Immature natural killer cell (primary cell): Measurements from ENCODE around the gene IGFBP5. TPM values are rescaled to one million over a fixed set of nuclear protein-coding genes. Genes with fewer than 3 reads are reported as not detected.

ENCODE experiments used
- DNase-seq, 3 donors: peaks; one replicate each; pipeline ENCODE4 v3.0.0; 2022; ENCODE audit warnings: mixed read lengths in 1 of 3
- H3K27ac Mint-ChIP-seq, 6 donors: one replicate each; pipeline ENCODE4 v1.8.0; 2020; ENCODE audit warnings: mixed read lengths in 6 of 6, mild to moderate bottlenecking in 5 of 6, inconsistent platforms in 4 of 6, moderate library complexity in 3 of 6
- H3K27me3 Mint-ChIP-seq, 3 donors: one replicate each; pipeline ENCODE4 v1.8.0; 2020 to 2021; ENCODE audit warnings: low read depth in 3 of 3, mild to moderate bottlenecking in 3 of 3, mixed read lengths in 3 of 3, moderate library complexity in 3 of 3, inconsistent platforms in 1 of 3
- H3K36me3 Mint-ChIP-seq, 3 donors: one replicate each; pipeline ENCODE4 v1.8.0; 2020; ENCODE audit warnings: mixed read lengths in 3 of 3, inconsistent platforms in 2 of 3, mild to moderate bottlenecking in 2 of 3
- H3K4me1 Mint-ChIP-seq, 2 donors: one replicate each; pipeline ENCODE4 v1.8.0; 2020; ENCODE audit warnings: inconsistent platforms in 2 of 2, mild to moderate bottlenecking in 2 of 2, mixed read lengths in 2 of 2, moderate library complexity in 1 of 2
- H3K4me3 Mint-ChIP-seq, 5 donors: one replicate each; pipeline ENCODE4 v1.8.0; 2020; ENCODE audit warnings: mild to moderate bottlenecking in 5 of 5, mixed read lengths in 5 of 5, inconsistent platforms in 3 of 5, moderate library complexity in 3 of 5
- H3K9me3 Mint-ChIP-seq, 6 donors: one replicate each; pipeline ENCODE4 v1.8.0; 2020; ENCODE audit warnings: mild to moderate bottlenecking in 6 of 6, mixed read lengths in 6 of 6, inconsistent platforms in 4 of 6, moderate library complexity in 3 of 6
- polyA plus RNA-seq, 3 donors: library from polyadenylated mRNA; unstranded; fragments of 300-500 nt; fragmentation: Illumina TruSeq; gene quantifications; one replicate each; pipeline ENCODE4 v1.2.3, GENCODE V29; 2021

Gene IGFBP5
- polyA plus RNA-seq, 3 donors from 2014 or later: not detected

GRCh38 chr2:216633616-216634369 lies 61.6 kb downstream of the IGFBP5 start:
- H3K4me1 Mint-ChIP-seq: peaks cover 27 to 31% of the 10 kb centered on the region in 2 donors
- H3K4me3 Mint-ChIP-seq: peak overlapping the region; percentile 76 to 87 (median 81)
- peak in 1 of 3 donors; percentile 15 for DNase-seq
- peaks cover 0 to 4% (median 4%) of the 10 kb centered on the region in 3 donors for H3K36me3 Mint-ChIP-seq
- H3K27me3 Mint-ChIP-seq: peaks cover 21 to 42% (median 24%) of the 10 kb centered on the region in 3 donors
- no peak overlapping the region for H3K27ac Mint-ChIP-seq
- peaks cover 0 to 6% (median 0%) of the 10 kb centered on the region in 6 donors for H3K9me3 Mint-ChIP-seq

DNA sequence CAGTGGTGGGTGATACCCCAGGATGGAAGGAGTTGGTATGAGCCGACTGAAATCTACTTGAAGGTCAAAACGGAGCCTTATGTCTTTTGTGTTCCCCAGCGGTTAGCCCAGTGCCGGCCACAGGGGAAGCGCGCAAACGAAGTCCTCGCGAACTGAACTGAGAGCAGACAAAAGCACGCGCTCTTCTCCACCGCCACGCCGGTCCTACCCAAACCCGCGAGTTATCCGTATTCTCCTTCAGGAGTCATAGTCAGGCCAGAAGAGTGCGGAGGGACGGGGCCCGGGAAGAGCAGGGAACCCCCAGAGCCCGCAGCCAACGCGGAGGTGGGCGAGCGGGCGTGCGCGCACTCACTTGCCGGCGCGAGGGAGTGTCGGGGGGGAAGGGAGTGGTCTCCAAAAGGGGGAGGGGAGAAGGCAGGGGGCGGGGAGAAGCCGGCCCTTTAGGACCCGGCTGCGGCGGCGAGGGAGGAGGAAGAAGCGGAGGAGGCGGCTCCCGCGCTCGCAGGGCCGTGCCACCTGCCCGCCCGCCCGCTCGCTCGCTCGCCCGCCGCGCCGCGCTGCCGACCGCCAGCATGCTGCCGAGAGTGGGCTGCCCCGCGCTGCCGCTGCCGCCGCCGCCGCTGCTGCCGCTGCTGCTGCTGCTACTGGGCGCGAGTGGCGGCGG lies 62.3 kb downstream of the IGFBP5 start, which contains the start of gene IGFBP2:
IGFBP2 (plus strand) TSS at position 469 of the 664 bp plus-strand sequence; CDS start at position 573, 104 bp downstream.
- Mint-ChIP-seq H3K27me3 (peaks cover 21 to 42% (median 25%) of the 10 kb centered on the region in 3 donors), H3K27ac (peak within 1 kb of the TSS in 1 of 6 donors; percentile 77), H3K9me3 (peaks cover 0 to 6% (median 0%) of the 10 kb centered on the region in 6 donors), H3K4me3 (peak within 1 kb of the TSS; percentile 83 to 91 (median 88)), H3K4me1 (peaks cover 27 to 31% of the 10 kb centered on the region in 2 donors), H3K36me3 (peaks cover 0 to 4% (median 4%) of the 10 kb centered on the region in 3 donors)
- DNase-seq: peak; percentile 15 to 34 (median 29)

GRCh38 chr2:216632346-216632951 lies 62.9 kb downstream of the IGFBP5 start:
- peaks cover 0 to 4% (median 2%) of the 10 kb centered on the region in 3 donors for H3K36me3 Mint-ChIP-seq
- DNase-seq: no peak
- peaks cover 20 to 40% (median 23%) of the 10 kb centered on the region in 3 donors for H3K27me3 Mint-ChIP-seq
- peak overlapping the region in 1 of 6 donors; percentile 77 for H3K27ac Mint-ChIP-seq
- H3K9me3 Mint-ChIP-seq: peaks cover 0 to 4% (median 0%) of the 10 kb centered on the region in 6 donors
- H3K4me1 Mint-ChIP-seq: peaks cover 27 to 29% of the 10 kb centered on the region in 2 donors
- H3K4me3 Mint-ChIP-seq: peak overlapping the region; percentile 83 to 91 (median 88)

DNA sequence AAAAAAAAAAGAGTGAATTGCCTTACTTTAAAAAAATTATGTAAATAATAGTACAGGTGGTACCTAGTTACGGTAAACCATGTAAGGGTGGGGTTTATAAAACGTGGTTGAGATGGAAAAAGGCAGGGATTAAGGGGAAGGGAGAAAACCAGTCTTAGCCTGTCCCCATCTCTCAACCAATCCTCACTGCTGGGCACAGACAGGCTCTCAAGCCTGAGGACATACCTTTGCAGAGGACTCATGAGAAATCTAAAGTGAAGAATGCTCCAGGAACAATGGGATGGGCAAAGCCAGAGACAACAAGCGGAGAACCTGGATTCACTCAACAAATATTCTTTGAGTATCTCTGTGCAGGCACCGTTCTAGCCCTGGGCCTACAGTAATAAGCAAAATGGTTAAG lies 65.6 kb downstream of the IGFBP5 start:
- peaks cover 0 to 3% (median 0%) of the 10 kb centered on the region in 3 donors for H3K36me3 Mint-ChIP-seq
- no peak overlapping the region for H3K27ac Mint-ChIP-seq
- no peak for DNase-seq
- H3K4me1 Mint-ChIP-seq: peaks cover 16 to 18% of the 10 kb centered on the region in 2 donors
- no peak overlapping the region for H3K4me3 Mint-ChIP-seq
- H3K9me3 Mint-ChIP-seq: no peaks in the 10 kb centered on the region
- H3K27me3 Mint-ChIP-seq: peaks cover 9 to 24% (median 15%) of the 10 kb centered on the region in 3 donors

DNA sequence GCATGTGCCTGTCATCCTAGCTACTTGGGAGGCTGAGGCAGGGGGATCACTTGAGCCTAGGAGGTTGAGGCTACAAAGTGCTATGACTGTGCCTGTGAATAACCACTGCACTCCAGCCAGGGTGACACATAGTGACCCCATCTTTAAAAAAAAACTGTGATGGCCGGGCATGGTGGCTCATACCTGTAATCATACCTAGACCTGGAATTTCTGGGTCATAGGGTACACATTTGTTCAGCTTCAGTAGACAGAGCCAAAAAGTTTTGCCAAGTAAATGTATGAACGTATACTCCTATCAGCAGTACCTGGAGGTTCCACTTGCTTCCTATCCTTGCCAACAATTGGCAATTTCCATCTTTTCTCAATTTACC lies 68.5 kb downstream of the IGFBP5 start:
- Mint-ChIP-seq H3K9me3 (no peaks in the 10 kb centered on the region), H3K27ac (no peak overlapping the region), H3K36me3 (peaks cover 0 to 3% (median 0%) of the 10 kb centered on the region in 3 donors), H3K4me3 (no peak overlapping the region), H3K4me1 (no peaks in the 10 kb centered on the region), H3K27me3 (peaks cover 2 to 11% (median 7%) of the 10 kb centered on the region in 3 donors)
- no peak for DNase-seq

GRCh38 chr2:216626168-216626874 lies 69.0 kb downstream of the IGFBP5 start:
- Mint-ChIP-seq H3K4me3 (no peak overlapping the region), H3K27me3 (peaks cover 2 to 8% (median 7%) of the 10 kb centered on the region in 3 donors), H3K36me3 (peaks cover 0 to 3% (median 0%) of the 10 kb centered on the region in 3 donors), H3K9me3 (no peaks in the 10 kb centered on the region), H3K4me1 (no peaks in the 10 kb centered on the region), H3K27ac (no peak overlapping the region)
- DNase-seq: no peak

DNA sequence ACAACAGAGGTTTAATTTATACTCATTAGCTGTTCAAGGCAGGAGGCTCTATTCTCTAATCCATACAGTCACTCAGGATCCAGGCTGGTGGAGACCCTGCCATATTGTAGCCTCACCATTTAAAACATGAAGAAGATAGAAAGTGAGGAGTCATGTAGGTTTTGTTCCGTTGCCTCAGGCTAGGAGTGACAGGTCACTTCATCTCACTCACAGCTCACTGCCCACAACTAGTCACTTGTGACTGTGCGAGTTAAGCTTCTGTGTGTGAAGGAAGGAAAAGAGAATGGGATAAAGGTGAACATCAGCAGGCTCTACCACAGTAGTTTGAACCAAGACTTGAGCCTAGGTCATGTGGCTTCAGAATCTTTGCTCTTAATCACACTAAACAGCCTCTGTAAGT lies 71.1 kb downstream of the IGFBP5 start:
- Mint-ChIP-seq H3K27me3 (peaks cover 2 to 8% (median 6%) of the 10 kb centered on the region in 3 donors), H3K4me1 (peaks cover 8 to 9% of the 10 kb centered on the region in 2 donors), H3K4me3 (no peak overlapping the region), H3K27ac (no peak overlapping the region), H3K36me3 (peaks cover 0 to 7% (median 0%) of the 10 kb centered on the region in 3 donors), H3K9me3 (no peaks in the 10 kb centered on the region)
- DNase-seq: no peak

DNA sequence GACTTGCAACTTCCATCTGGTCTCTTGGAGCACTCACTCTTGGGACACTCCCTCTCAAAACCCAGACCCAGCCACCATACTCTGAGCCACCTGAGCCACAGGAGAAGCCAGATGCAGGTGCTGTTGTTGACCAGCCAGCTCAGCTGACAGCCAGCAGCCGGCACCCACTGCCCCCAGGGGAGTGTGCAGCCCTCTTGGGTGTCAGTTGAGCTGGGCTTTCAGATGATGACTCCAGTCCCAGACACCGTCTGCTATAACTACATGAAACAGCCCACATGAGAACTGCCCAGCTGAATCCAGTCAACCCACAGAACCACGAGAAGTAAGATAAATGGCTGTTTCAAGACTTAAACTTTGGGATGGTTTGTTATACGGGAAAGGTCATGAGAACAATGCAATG lies 72.8 kb downstream of the IGFBP5 start:
- H3K27me3 Mint-ChIP-seq: peaks cover 3 to 11% (median 6%) of the 10 kb centered on the region in 3 donors
- peaks cover 0 to 7% (median 0%) of the 10 kb centered on the region in 3 donors for H3K36me3 Mint-ChIP-seq
- H3K4me1 Mint-ChIP-seq: peaks cover 9 to 15% of the 10 kb centered on the region in 2 donors
- no peak overlapping the region for H3K27ac Mint-ChIP-seq
- no peak for DNase-seq
- H3K9me3 Mint-ChIP-seq: no peaks in the 10 kb centered on the region
- no peak overlapping the region for H3K4me3 Mint-ChIP-seq

Other genes with a start within 250 kb of the IGFBP5 start
- 1,000 to 10,000 TPM in 2 of 3 donors, 100 to 1,000 TPM in 1; 866 to 2,929 (median 2,010) TPM for gene RPL37A, start 196.7 kb downstream of the IGFBP5 start, polyA plus RNA-seq
- under 1 TPM in 2 of 3 donors, not detected in 1; 0.66 to 0.70 TPM for gene IGFBP2, start 62.1 kb downstream of the IGFBP5 start, polyA plus RNA-seq
- gene TNP1, start 164.5 kb upstream of the IGFBP5 start, polyA plus RNA-seq: not detected